Stomach (tissue), 4 donors: ENCODE measurements around the gene DLEC1.
A peak's percentile ranks its signal among the peaks of the same experiment; 100 is the strongest.

Experiments used
- CTCF ChIP-seq, 7 experiments: fragments of 450-650 bp in 4 of 7; fragments of 200-600 bp in 3 of 7; sonication (generic) in 3 of 7; IDR thresholded peaks; one replicate each; pipeline ENCODE4 v1.5.1; 2016 to 2019; ENCODE audit warnings: antibody characterized with exemption in 7 of 7, control low read depth in 2 of 7, mild to moderate bottlenecking in 1 of 7
- EP300 ChIP-seq: sonication (generic); formaldehyde crosslinking; IDR thresholded peaks from one replicate; pipeline ENCODE4 v1.6.1; 2017; ENCODE audit warnings: antibody characterized with exemption
- POLR2A ChIP-seq, 4 donors: fragments of 450-650 bp; IDR thresholded peaks; one replicate each; pipeline ENCODE4 v1.6.1; 2016; ENCODE audit warnings: antibody characterized with exemption in 4 of 4, control low read depth in 2 of 4, mild to moderate bottlenecking in 1 of 4, moderate library complexity in 1 of 4
- POLR2AphosphoS5 ChIP-seq, 3 donors: sonication (generic); formaldehyde crosslinking; IDR thresholded peaks; one replicate each; pipeline ENCODE4 v1.6.1; 2016; ENCODE audit warnings: antibody characterized with exemption in 3 of 3

- peak in 2 of 7 experiments; percentile 2 to 6 for TF ChIP-seq CTCF (IDR thresholded peaks at IDR 0.05)
- TF ChIP-seq POLR2A (IDR thresholded peaks at IDR 0.05): peak in 1 of 4 donors; percentile 76
- TF ChIP-seq POLR2AphosphoS5 (IDR thresholded peaks at IDR 0.05): peak in 2 of 3 donors; percentile 83 to 89
- no peak for TF ChIP-seq EP300
Measured at GRCh38 chr3:37990527-37990926, 48.5 kb upstream of the DLEC1 start, which contains the start of gene VILL.
